MM.1S (cell line): ENCODE results near the gene SLAIN2.

Experiments used
- DNase-seq: peaks from one replicate; pipeline ENCODE4 v3.0.0-alpha.2; 2015
- H2AFZ ChIP-seq: fragments of 300-600 bp; sonication (generic); 2 replicates; pipeline ENCODE4 v1.6.0; 2016; ENCODE audit warnings: antibody characterized with exemption, low read length
- H3F3A ChIP-seq: fragments of 300-600 bp; sonication (generic); 2 replicates; pipeline ENCODE4 v1.6.1; 2016; ENCODE audit warnings: mild to moderate bottlenecking, antibody characterized with exemption, low read length, moderate library complexity, mixed read lengths; ENCODE audit not compliant: insufficient read depth
- H3K27ac ChIP-seq: fragments of 300-600 bp; sonication (generic); 2 replicates; pipeline ENCODE4 v1.5.1; 2016; ENCODE audit warnings: mild to moderate bottlenecking, low read length
- H3K27me3 ChIP-seq: fragments of 300-600 bp; sonication (generic); replicated peaks from 2 replicates; pipeline ENCODE4 v1.6.0; 2016; ENCODE audit warnings: low read length; ENCODE audit not compliant: insufficient read depth
- H3K36me3 ChIP-seq: fragments of 300-600 bp; sonication (generic); replicated peaks from 2 replicates; pipeline ENCODE4 v1.6.1; 2016; ENCODE audit warnings: mild to moderate bottlenecking, low read length, mixed read lengths; ENCODE audit not compliant: insufficient read depth
- H3K4me1 ChIP-seq: fragments of 300-600 bp; sonication (generic); 2 replicates; pipeline ENCODE4 v1.6.1; 2016; ENCODE audit warnings: low read length, mixed read lengths
- H3K4me2 ChIP-seq: fragments of 300-600 bp; sonication (generic); 2 replicates; pipeline ENCODE4 v1.6.0; 2016; ENCODE audit warnings: low read depth, low read length
- H3K4me3 ChIP-seq: fragments of 300-600 bp; sonication (generic); 2 replicates; pipeline ENCODE4 v1.5.1; 2016; ENCODE audit warnings: low read length, mixed read lengths
- H3K79me2 ChIP-seq: fragments of 300-600 bp; sonication (generic); 2 replicates; pipeline ENCODE4 v1.6.1; 2016; ENCODE audit warnings: mixed run types, low read length, mixed read lengths
- H3K9ac ChIP-seq: fragments of 300-600 bp; sonication (generic); 2 replicates; pipeline ENCODE4 v1.6.1; 2016; ENCODE audit warnings: low read length, mixed read lengths
- H3K9me2 ChIP-seq: fragments of 300-600 bp; sonication (generic); replicated peaks from 2 replicates; pipeline ENCODE4 v1.6.1; 2016; ENCODE audit warnings: mild to moderate bottlenecking, low read length, mixed read lengths; ENCODE audit not compliant: insufficient read depth
- H3K9me3 ChIP-seq: fragments of 300-600 bp; sonication (generic); replicated peaks from 2 replicates; pipeline ENCODE4 v1.6.1; 2016; ENCODE audit warnings: mild to moderate bottlenecking, low read length, mixed read lengths; ENCODE audit not compliant: insufficient read depth
- H4K20me1 ChIP-seq: fragments of 300-600 bp; sonication (generic); 2 replicates; pipeline ENCODE4 v1.6.1; 2016; ENCODE audit warnings: mild to moderate bottlenecking, low read length, moderate library complexity, mixed read lengths; ENCODE audit not compliant: insufficient read depth
- CTCF ChIP-seq: fragments of 300-600 bp; sonication (generic); IDR thresholded peaks from 2 replicates; pipeline ENCODE4 v1.5.1; 2016; ENCODE audit warnings: antibody characterized with exemption, low read length, mixed read lengths
- EZH2 ChIP-seq: fragments of 300-600 bp; sonication (generic); optimal IDR thresholded peaks from 2 replicates; pipeline ENCODE3; 2017; ENCODE audit warnings: low read depth, mild to moderate bottlenecking, antibody characterized with exemption, low read length, mixed read lengths
- EZH2phosphoT487 ChIP-seq: fragments of 300-600 bp; sonication (generic); IDR thresholded peaks from 2 replicates; pipeline ENCODE4 v1.6.1; 2018; ENCODE audit warnings: antibody characterized with exemption, low read length

SLAIN2 gene

GRCh38 chr4:48428926-48429325 lies 87.6 kb downstream of the SLAIN2 start:
- TF ChIP-seq EZH2 (no peak), CTCF (no peak), EZH2phosphoT487 (no peak)
- Histone ChIP-seq H3K4me3 (no peak overlapping the region), H3K9ac (no peak overlapping the region), H3K4me1 (0 out of 2 replicates have a peak, but pooled peaks cover 6% of the 10 kb centered on the region), H3K9me2 (no peaks in the 10 kb centered on the region), H3K79me2 (no peaks in the 10 kb centered on the region), H3K27ac (no peak overlapping the region), H2AFZ (no peak overlapping the region), H3K9me3 (no peaks in the 10 kb centered on the region), H3F3A (no peaks in the 10 kb centered on the region), H4K20me1 (no peaks in the 10 kb centered on the region), H3K36me3 (no peaks in the 10 kb centered on the region), H3K4me2 (no peak overlapping the region), H3K27me3 (no peaks in the 10 kb centered on the region)
- no peak for DNase-seq

GRCh38 chr4:48429709-48430474 lies 88.6 kb downstream of the SLAIN2 start:
- Histone ChIP-seq H2AFZ (no peak overlapping the region), H3K27me3 (no peaks in the 10 kb centered on the region), H3K9ac (no peak overlapping the region), H3K36me3 (no peaks in the 10 kb centered on the region), H3K27ac (no peak overlapping the region), H4K20me1 (no peaks in the 10 kb centered on the region), H3K79me2 (no peaks in the 10 kb centered on the region), H3K4me2 (no peak overlapping the region), H3K4me1 (0 out of 2 replicates have a peak, but pooled peaks cover 6% of the 10 kb centered on the region), H3K9me3 (no peaks in the 10 kb centered on the region), H3F3A (no peaks in the 10 kb centered on the region), H3K4me3 (no peak overlapping the region), H3K9me2 (no peaks in the 10 kb centered on the region)
- DNase-seq: no peak
- TF ChIP-seq EZH2phosphoT487 (no peak), EZH2 (no peak), CTCF (no peak)

GRCh38 chr4:48431401-48431800 lies 90.1 kb downstream of the SLAIN2 start:
- no peaks in the 10 kb centered on the region for H3K9me2 ChIP-seq
- no peak overlapping the region for H2AFZ ChIP-seq
- H3K4me2 ChIP-seq: no peak overlapping the region
- H3K9me3 ChIP-seq: no peaks in the 10 kb centered on the region
- no peaks in the 10 kb centered on the region for H3F3A ChIP-seq
- no peaks in the 10 kb centered on the region for H3K79me2 ChIP-seq
- H3K4me3 ChIP-seq: no peak overlapping the region
- H3K36me3 ChIP-seq: no peaks in the 10 kb centered on the region
- H4K20me1 ChIP-seq: no peaks in the 10 kb centered on the region
- no peak overlapping the region for H3K27ac ChIP-seq
- DNase-seq: no peak
- H3K27me3 ChIP-seq: no peaks in the 10 kb centered on the region
- TF ChIP-seq CTCF: no peak
- TF ChIP-seq EZH2phosphoT487: no peak
- no peak for TF ChIP-seq EZH2
- H3K9ac ChIP-seq: no peak overlapping the region
- no peaks in the 10 kb centered on the region for H3K4me1 ChIP-seq
